ENCODE measurements around the gene CADM4. TPM values are rescaled to one million over a fixed set of nuclear protein-coding genes. Genes with fewer than 3 reads are reported as not detected.

Gene CADM4
- total and polyA plus RNA-seq, 9 of the 15 experiments (the other 6 are each of a cell fraction or from before 2014, with no cell fraction given) = 0.03 to 4.6 (median 1.3) TPM

- TF ChIP-seq E2F5 (CRISPR knock-in tag; IDR thresholded peaks at IDR 0.05) = no peak
- no peak for TF ChIP-seq BCLAF1 (IDR thresholded peaks at IDR 0.05; ENCODE audit: borderline replicate concordance in 1 of 2, control insufficient read depth in 1 of 2, low read depth in 2 of 2, low read length in 1 of 2)
- no peak for TF ChIP-seq ETS1 (conservative IDR thresholded peaks at IDR 0.05; ENCODE audit: control insufficient read depth, low read depth, low read length)
- peak; percentile 70 for TF ChIP-seq MAFK (IDR thresholded peaks at IDR 0.05; ENCODE audit: low read length)
- no peak for TF ChIP-seq LCOR (CRISPR knock-in tag; IDR thresholded peaks at IDR 0.05)
- TF ChIP-seq MGA (IDR thresholded peaks at IDR 0.05) = peak; percentile 49; the same call in 1 of the 2 replicates
- TF ChIP-seq FOSL1 (tag; conservative IDR thresholded peaks at IDR 0.05) = peak; percentile 58
- no peak for TF ChIP-seq BDP1 (IDR thresholded peaks at IDR 0.05; ENCODE audit: insufficient read depth, insufficient read length)
Measured at GRCh38 chr19:43682824-43683661, 43.4 kb upstream of the CADM4 start (continued).
